Measurements from ENCODE around the gene TOLLIP. TPM values are rescaled to one million over a fixed set of nuclear protein-coding genes. Genes with fewer than 3 reads are reported as not detected.
A peak's percentile ranks its signal among the peaks of the same experiment; 100 is the strongest.

Gene TOLLIP
- total and polyA plus RNA-seq, 2 of the 8 experiments (the other 6 are each of a cell fraction or from before 2014, with no cell fraction given), result 23.7 to 34.7 TPM

GRCh38 chr11:1230456-1231395 is 78.7 kb downstream of the TOLLIP start:
- Histone ChIP-seq H2BK20ac (ENCODE audit: low read length) (no peak overlapping the region), H3K23me2 (ENCODE audit: low read depth, low read length) (no peaks in the 10 kb centered on the region), H4K20me1 (replicated peaks in 1 of 2; ENCODE audit: control insufficient read depth in 1 of 2, insufficient read depth in 2 of 2, low read length in 2 of 2) (peaks cover 0 to 1% of the 10 kb centered on the region in 2 experiments), H2AK5ac (ENCODE audit: low read depth, low read length) (no peak overlapping the region), H3K79me1 (ENCODE audit: low read depth, low read length) (no peaks in the 10 kb centered on the region), H3K14ac (ENCODE audit: insufficient read length) (no peak overlapping the region), H4K91ac (replicated peaks; ENCODE audit: insufficient read length, low read length) (no peak overlapping the region), H3K27me3 (replicated peaks in 1 of 4; ENCODE audit: control insufficient read depth in 3 of 4, extremely low read depth in 1 of 4, insufficient read depth in 3 of 4, low read length in 3 of 4) (no peaks in the 10 kb centered on the region), H3K18ac (ENCODE audit: extremely low read depth, low read length) (no peak overlapping the region; the same call in 1 of the 2 replicates), H3K9ac (replicated peaks in 1 of 4; ENCODE audit: extremely low read depth in 1 of 4, low read depth in 3 of 4, low read length in 3 of 4) (no peak overlapping the region), H3K9me3 (ENCODE audit: insufficient read depth in 2 of 2, low read depth in 1 of 2, low read length in 1 of 2) (no peaks in the 10 kb centered on the region; a peak in 1 of 4 replicates), H3K4ac (replicated peaks; ENCODE audit: insufficient read length, low read depth, low read length) (no peak overlapping the region), H4K5ac (ENCODE audit: insufficient read length, low read depth, low read length) (no peak overlapping the region), H2BK12ac (ENCODE audit: low read depth, low read length) (no peak overlapping the region), H2AFZ (ENCODE audit: low read length) (no peak overlapping the region), H3K4me2 (ENCODE audit: insufficient read depth in 1 of 2, low read depth in 2 of 2, low read length in 2 of 2) (no peak overlapping the region), H2BK120ac (replicated peaks; ENCODE audit: low read depth, low read length) (no peak overlapping the region), H2BK5ac (ENCODE audit: low read depth, low read length) (no peak overlapping the region), H3K27ac (ENCODE audit: low read depth, low read length) (no peak overlapping the region), H3K4me3 (ENCODE audit: extremely low read depth in 1 of 4, insufficient read depth in 2 of 4, low read depth in 3 of 4, low read length in 4 of 4) (no peak overlapping the region), H3K23ac (ENCODE audit: insufficient read length) (no peak overlapping the region), H3K79me2 (ENCODE audit: control insufficient read depth in 1 of 2, insufficient read depth in 2 of 2, low read length in 2 of 2) (no peaks in the 10 kb centered on the region), H2BK15ac (ENCODE audit: low read length) (no peak overlapping the region), H3K4me1 (replicated peaks in 1 of 4; ENCODE audit: control insufficient read depth in 3 of 4, insufficient read depth in 4 of 4, low read length in 3 of 4) (peaks cover 0 to 3% (median 0%) of the 10 kb centered on the region in 4 experiments; a peak in 1 of 7 replicates), H4K8ac (ENCODE audit: extremely low read depth, insufficient read depth, low read length) (no peak overlapping the region), H3K56ac (replicated peaks; ENCODE audit: insufficient read length, low read depth, low read length) (no peak overlapping the region), H3K36me3 (ENCODE audit: control insufficient read depth in 2 of 4, insufficient read depth in 4 of 4, low read length in 3 of 4) (no peaks in the 10 kb centered on the region)
- ChIA-PET POLR2A (ENCODE audit: partially characterized antibody) (interaction anchor here (1.0 kb wide), 1 partner anchor 121 kb away, joined by 3 read pairs; no protein-coding TSS in a partner anchor), CTCF (ENCODE audit: partially characterized antibody) (interaction anchor here (1.2 to 1.4 kb wide), 2 partner anchors 10 to 117 kb away, joined by 3 read pairs; no protein-coding TSS in a partner anchor)
- WGBS, 2 experiments (ENCODE audit: extremely low coverage in 1 of 2, insufficient coverage in 1 of 2, insufficient read length in 1 of 2, insufficient replicate concordance in 2 of 2, low coverage in 1 of 2, low lambda C conversion rate in 2 of 2, missing lambda C conversion rate in 1 of 2), result 91% methylated on average over 34 of the region's 45 CpGs; no CpG with 5 or more reads in 1 of the 2 experiments
- DNase-seq (ENCODE audit: low read depth in 1 of 2, low spot score in 2 of 2) (peak in 1 of 2 experiments; percentile 41), FAIRE-seq (no peak)
- TF ChIP-seq BRCA1 (IDR thresholded peaks at IDR 0.05; ENCODE audit: low read depth, low read length) (no peak), CHD1 (IDR thresholded peaks at IDR 0.05; ENCODE audit: low read depth, low read length) (no peak), JUN (IDR thresholded peaks at IDR 0.05; ENCODE audit: low read depth, low read length) (no peak), E2F6 (IDR thresholded peaks at IDR 0.05) (no peak), SP2 (IDR thresholded peaks at IDR 0.05; ENCODE audit: low read length) (no peak), CEBPB (IDR thresholded peaks at IDR 0.05; ENCODE audit: low read depth, low read length) (no peak), CREB1 (IDR thresholded peaks at IDR 0.05) (no peak), TEAD4 (IDR thresholded peaks at IDR 0.05; ENCODE audit: low read depth, low read length) (peak; percentile 28; the same call in 1 of the 2 replicates), CTBP2 (IDR thresholded peaks at IDR 0.05; ENCODE audit: borderline replicate concordance, insufficient read depth, insufficient read length, low read length) (no peak)
